Measurements from ENCODE around the gene VTI1A. TPM values are rescaled to one million over a fixed set of nuclear protein-coding genes. Genes with fewer than 3 reads are reported as not detected.

VTI1A gene
- total and polyA plus RNA-seq, 7 donors, result 9.9 to 31.5 (median 20.1) TPM

GRCh38 chr10:112593023-112593422 lies 146.0 kb downstream of the VTI1A start:
- intact Hi-C loops (cut with DNase I), result no loop called here
- H3K27me3 ChIP-seq (ENCODE audit: insufficient read depth in 3 of 3, low read length in 2 of 3), result no peaks in the 10 kb centered on the region
- no peaks in the 10 kb centered on the region for H3K9me3 ChIP-seq
- no peaks in the 10 kb centered on the region for H3K4me1 ChIP-seq
- no peak overlapping the region for H3K4me3 ChIP-seq
- TF ChIP-seq, protein P1, sequence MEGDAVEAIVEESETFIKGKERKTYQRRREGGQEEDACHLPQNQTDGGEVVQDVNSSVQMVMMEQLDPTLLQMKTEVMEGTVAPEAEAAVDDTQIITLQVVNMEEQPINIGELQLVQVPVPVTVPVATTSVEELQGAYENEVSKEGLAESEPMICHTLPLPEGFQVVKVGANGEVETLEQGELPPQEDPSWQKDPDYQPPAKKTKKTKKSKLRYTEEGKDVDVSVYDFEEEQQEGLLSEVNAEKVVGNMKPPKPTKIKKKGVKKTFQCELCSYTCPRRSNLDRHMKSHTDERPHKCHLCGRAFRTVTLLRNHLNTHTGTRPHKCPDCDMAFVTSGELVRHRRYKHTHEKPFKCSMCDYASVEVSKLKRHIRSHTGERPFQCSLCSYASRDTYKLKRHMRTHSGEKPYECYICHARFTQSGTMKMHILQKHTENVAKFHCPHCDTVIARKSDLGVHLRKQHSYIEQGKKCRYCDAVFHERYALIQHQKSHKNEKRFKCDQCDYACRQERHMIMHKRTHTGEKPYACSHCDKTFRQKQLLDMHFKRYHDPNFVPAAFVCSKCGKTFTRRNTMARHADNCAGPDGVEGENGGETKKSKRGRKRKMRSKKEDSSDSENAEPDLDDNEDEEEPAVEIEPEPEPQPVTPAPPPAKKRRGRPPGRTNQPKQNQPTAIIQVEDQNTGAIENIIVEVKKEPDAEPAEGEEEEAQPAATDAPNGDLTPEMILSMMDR (IDR thresholded peaks at IDR 0.05), result no peak
- DNase-seq (no peak), ATAC-seq (no peak)
- H3K36me3 ChIP-seq (ENCODE audit: insufficient read depth in 1 of 2, low read depth in 1 of 2), result no peaks in the 10 kb centered on the region
- WGBS, 3 donors, result 68 to 75% (median 74%) methylated on average over 5 of the region's 5 CpGs
- H3K27ac ChIP-seq, result no peak overlapping the region

DNA sequence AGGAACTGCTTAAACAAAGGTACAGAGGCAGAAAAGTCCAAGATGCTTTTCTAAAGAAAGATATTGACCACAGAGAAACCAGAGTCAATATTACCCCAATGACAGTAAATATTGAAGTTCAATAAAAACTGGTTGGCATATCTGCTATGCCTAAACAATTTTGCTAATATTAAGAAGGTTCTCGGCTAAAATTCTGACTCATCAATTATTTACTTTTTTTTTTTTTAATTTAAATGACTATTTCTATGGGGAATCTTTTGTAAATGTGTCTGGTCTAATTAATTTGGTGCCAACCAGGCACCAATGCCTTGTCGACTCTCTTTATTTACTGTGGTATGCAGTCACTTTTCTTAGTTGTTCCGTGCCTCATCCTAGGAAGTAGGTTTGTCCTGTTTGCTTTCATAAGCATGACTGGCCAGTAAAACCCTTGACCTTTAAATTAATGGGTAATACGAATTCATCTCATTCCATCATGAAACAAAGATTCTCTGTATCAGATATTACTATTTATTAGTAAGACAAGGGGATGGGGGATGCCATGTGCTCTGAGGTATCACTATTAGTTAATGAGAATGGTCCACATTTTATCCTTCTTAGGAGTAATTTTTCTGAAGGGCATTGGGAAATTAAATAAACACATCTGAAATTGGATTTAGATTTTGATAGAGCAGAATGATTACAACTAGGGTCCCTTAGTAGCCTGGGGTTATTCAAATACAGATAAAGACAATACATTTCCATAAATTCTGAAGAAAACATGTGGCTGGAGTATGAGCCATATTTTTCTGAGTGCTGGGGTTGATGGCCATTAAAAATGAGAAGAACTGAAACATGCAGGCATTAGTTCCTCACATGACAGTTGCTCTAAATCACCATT lies 154.4 kb downstream of the VTI1A start:
- DNase-seq (no peak), ATAC-seq (no peak)
- no peak overlapping the region for H3K27ac ChIP-seq
- no peaks in the 10 kb centered on the region for H3K9me3 ChIP-seq
- WGBS, 3 donors, result 86 to 92% (median 89%) methylated on average over 4 of the region's 4 CpGs
- no peaks in the 10 kb centered on the region for H3K4me1 ChIP-seq
- H3K4me3 ChIP-seq, result no peak overlapping the region
- TF ChIP-seq, protein P1 (IDR thresholded peaks at IDR 0.05), result no peak
- intact Hi-C loops (cut with DNase I), result no loop called here
- no peaks in the 10 kb centered on the region for H3K27me3 ChIP-seq (ENCODE audit: insufficient read depth in 3 of 3, low read length in 2 of 3)
- H3K36me3 ChIP-seq (ENCODE audit: insufficient read depth in 1 of 2, low read depth in 1 of 2), result no peaks in the 10 kb centered on the region

- Histone ChIP-seq H3K4me1 (no peaks in the 10 kb centered on the region), H3K36me3 (ENCODE audit: insufficient read depth in 1 of 2, low read depth in 1 of 2) (no peaks in the 10 kb centered on the region), H3K27me3 (ENCODE audit: insufficient read depth in 3 of 3, low read length in 2 of 3) (no peaks in the 10 kb centered on the region), H3K27ac (no peak overlapping the region), H3K9me3 (no peaks in the 10 kb centered on the region), H3K4me3 (no peak overlapping the region)
- DNase-seq (no peak), ATAC-seq (no peak)
- intact Hi-C loops (cut with DNase I), result no loop called here
- WGBS, 3 donors, result 80 to 93% (median 92%) methylated on average over 2 of the region's 2 CpGs
- TF ChIP-seq, protein P1 (IDR thresholded peaks at IDR 0.05), result no peak
Measured at GRCh38 chr10:112603062-112603461, 156.0 kb downstream of the VTI1A start.

DNA sequence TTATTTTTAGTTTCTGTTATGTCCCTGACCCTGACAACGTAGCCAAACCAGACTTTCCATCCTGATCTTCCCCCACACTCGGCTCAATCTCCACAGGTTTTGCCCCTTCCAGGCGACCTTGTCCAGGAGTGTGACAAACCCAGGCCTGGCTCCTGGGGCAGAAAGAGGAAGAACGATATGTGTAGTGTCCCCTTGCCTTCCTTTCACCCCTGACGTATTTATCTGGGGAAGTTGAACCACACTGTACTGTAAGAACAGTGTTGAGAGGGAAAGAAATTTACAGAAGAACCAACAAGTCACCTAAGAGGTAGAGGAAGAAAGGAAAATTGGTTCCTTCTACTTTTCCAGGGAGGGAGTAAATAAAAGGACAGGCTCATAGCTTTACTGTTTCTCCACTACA lies 158.0 kb downstream of the VTI1A start:
- Histone ChIP-seq H3K27ac (no peak overlapping the region), H3K36me3 (ENCODE audit: insufficient read depth in 1 of 2, low read depth in 1 of 2) (no peaks in the 10 kb centered on the region), H3K4me1 (no peaks in the 10 kb centered on the region), H3K9me3 (no peaks in the 10 kb centered on the region), H3K27me3 (ENCODE audit: insufficient read depth in 3 of 3, low read length in 2 of 3) (no peaks in the 10 kb centered on the region), H3K4me3 (no peak overlapping the region)
- TF ChIP-seq, protein P1 (IDR thresholded peaks at IDR 0.05), result no peak
- no peak for DNase-seq
- intact Hi-C loops (cut with DNase I), result no loop called here
- 81 to 82% (median 82%) methylated on average over 5 of the region's 5 CpGs for WGBS, 3 donors
- no peak for ATAC-seq
